GM23338 (cell line): ENCODE measurements around the gene SENP5. TPM values are rescaled to one million over a fixed set of nuclear protein-coding genes. Genes with fewer than 3 reads are reported as not detected.

ENCODE experiments used
- ATAC-seq: fragments of 200-7000 bp; cut with Tn5 transposase; 3 replicates; pipeline ENCODE4 v1.9.1; 2020
- DNase-seq: peaks from one replicate; pipeline ENCODE4 v3.0.0-alpha.2; 2015; ENCODE audit warnings: low spot score
- H2AFZ ChIP-seq: fragments of 200-600 bp; sonication (generic); 2 replicates; pipeline ENCODE4 v1.8.0; 2016; ENCODE audit warnings: antibody characterized with exemption, mild to moderate bottlenecking, moderate library complexity
- H3F3A ChIP-seq: fragments of 200-600 bp; sonication (generic); replicated peaks from 2 replicates; pipeline ENCODE4 v1.8.0; 2017; ENCODE audit warnings: antibody characterized with exemption, mixed run types, low read depth
- H3K27ac ChIP-seq: fragments of 200-600 bp; sonication (generic); 2 replicates; pipeline ENCODE4 v1.6.1; 2016; ENCODE audit warnings: low read depth
- H3K27me3 ChIP-seq: fragments of 200-600 bp; sonication (generic); 2 replicates; pipeline ENCODE4 v1.8.0; 2016; ENCODE audit warnings: mild to moderate bottlenecking, mixed run types, moderate library complexity; ENCODE audit not compliant: insufficient read depth
- H3K36me3 ChIP-seq: fragments of 200-600 bp; sonication (generic); 2 replicates; pipeline ENCODE4 v1.8.0; 2016; ENCODE audit warnings: mild to moderate bottlenecking; ENCODE audit not compliant: insufficient read depth
- H3K4me1 ChIP-seq: fragments of 200-600 bp; sonication (generic); 2 replicates; pipeline ENCODE4 v1.8.0; 2016; ENCODE audit warnings: mild to moderate bottlenecking, moderate library complexity; ENCODE audit not compliant: insufficient read depth
- H3K4me2 ChIP-seq: fragments of 200-600 bp; sonication (generic); 2 replicates; pipeline ENCODE4 v1.7.1; 2017; ENCODE audit warnings: mixed run types
- H3K4me3 ChIP-seq: fragments of 200-600 bp; sonication (generic); 2 replicates; pipeline ENCODE4 v1.6.1; 2016; ENCODE audit warnings: mixed run types
- H3K79me2 ChIP-seq: fragments of 200-600 bp; sonication (generic); replicated peaks from 2 replicates; pipeline ENCODE4 v1.8.0; 2017; ENCODE audit warnings: mild to moderate bottlenecking; ENCODE audit not compliant: insufficient read depth
- H3K9me2 ChIP-seq: fragments of 200-600 bp; sonication (generic); 2 replicates; pipeline ENCODE4 v1.8.0; 2017; ENCODE audit not compliant: insufficient read depth
- H4K20me1 ChIP-seq: fragments of 200-600 bp; sonication (generic); replicated peaks from 2 replicates; pipeline ENCODE4 v1.8.0; 2017; ENCODE audit warnings: mild to moderate bottlenecking; ENCODE audit not compliant: insufficient read depth
- H3K27ac Mint-ChIP-seq: 2 replicates; pipeline ENCODE4 v1.8.0; 2020; ENCODE audit warnings: inconsistent platforms, mild to moderate bottlenecking, moderate library complexity, mixed read lengths
- H3K27me3 Mint-ChIP-seq: 3 replicates; pipeline ENCODE4 v1.8.0; 2022; ENCODE audit warnings: low read depth, mild to moderate bottlenecking, moderate library complexity, mixed read lengths, inconsistent platforms; ENCODE audit not compliant: insufficient read depth, poor library complexity
- H3K36me3 Mint-ChIP-seq: 3 replicates; pipeline ENCODE4 v1.8.0; 2021; ENCODE audit warnings: low read depth, mild to moderate bottlenecking, inconsistent platforms, moderate library complexity, mixed read lengths
- H3K4me1 Mint-ChIP-seq: 3 replicates; pipeline ENCODE4 v1.8.0; 2020; ENCODE audit warnings: mild to moderate bottlenecking, inconsistent platforms, mixed read lengths
- H3K4me3 Mint-ChIP-seq: 3 replicates; pipeline ENCODE4 v1.8.0; 2021; ENCODE audit warnings: moderate library complexity, mild to moderate bottlenecking, inconsistent platforms, mixed read lengths
- H3K9me3 Mint-ChIP-seq: 3 replicates; pipeline ENCODE4 v1.8.0; 2020; ENCODE audit warnings: moderate library complexity, mild to moderate bottlenecking, inconsistent platforms, mixed read lengths
- CREB1 ChIP-seq: fragments of 250-450 bp; sonication (Bioruptor Pico); IDR thresholded peaks from 2 replicates; pipeline ENCODE4 v1.5.0; 2020; ENCODE audit warnings: low read depth, mild to moderate bottlenecking, moderate library complexity
- CTCF ChIP-seq, 2 experiments: fragments of 200-600 bp in 1 of 2; sonication (generic) in 1 of 2; conservative IDR thresholded peaks; 2 replicates each; pipeline versions ENCODE4 v1.5.1 to v1.6.1; 2016 to 2017; ENCODE audit warnings: antibody characterized with exemption in 2 of 2, low read depth in 2 of 2, mild to moderate bottlenecking in 2 of 2, moderate library complexity in 1 of 2
- ETS1 ChIP-seq: IDR thresholded peaks from 2 replicates; pipeline ENCODE4 v1.6.1; 2016; ENCODE audit warnings: antibody characterized with exemption
- EZH2 ChIP-seq: fragments of 200-600 bp; sonication (generic); IDR thresholded peaks from one replicate; pipeline ENCODE4 v1.8.0; 2017; ENCODE audit warnings: antibody characterized with exemption, mild to moderate bottlenecking, low read depth; ENCODE audit not compliant: unreplicated experiment
- EZH2phosphoT487 ChIP-seq: fragments of 200-600 bp; sonication (generic); IDR thresholded peaks from one replicate; pipeline ENCODE4 v1.8.1; 2018; ENCODE audit warnings: antibody characterized with exemption; ENCODE audit not compliant: unreplicated experiment
- NANOG ChIP-seq: IDR thresholded peaks from 2 replicates; pipeline ENCODE4 v1.6.1; 2016; ENCODE audit warnings: antibody characterized with exemption, borderline replicate concordance
- POLR2AphosphoS5 ChIP-seq: IDR thresholded peaks from 2 replicates; pipeline ENCODE4 v1.6.1; 2016; ENCODE audit warnings: antibody characterized with exemption, low read depth
- ZNF114 ChIP-seq: fragments of 250-450 bp; sonication (Bioruptor Pico); IDR thresholded peaks from 2 replicates; pipeline ENCODE4 v1.5.0; 2020; ENCODE audit warnings: mild to moderate bottlenecking, moderate library complexity
- ZNF331 ChIP-seq: fragments of 250-450 bp; sonication (Bioruptor Pico); IDR thresholded peaks from 2 replicates; pipeline ENCODE4 v1.5.0; 2020; ENCODE audit warnings: low read depth, mild to moderate bottlenecking, moderate library complexity
- ZNF462 ChIP-seq: fragments of 250-450 bp; sonication (Bioruptor Pico); IDR thresholded peaks from 2 replicates; pipeline ENCODE4 v1.5.0; 2020; ENCODE audit warnings: mild to moderate bottlenecking, moderate library complexity
- polyA plus RNA-seq: library from polyadenylated mRNA; unstranded; fragments of >200 nt; fragmentation: Nextera tagmentation; extraction: Ambion mirVana; gene quantifications from 2 replicates; pipeline ENCODE4 v1.2.1, GENCODE V29; 2016
- total RNA-seq: library from RNA; depleted of rRNA; stranded (reverse); fragments of >200 nt; shearing (Covaris generic); gene quantifications from 2 replicates; pipeline ENCODE4 v1.2.3, GENCODE V29; 2014

The SENP5 gene
- total and polyA plus RNA-seq, 2 experiments from 2014 or later, result 12.2 to 34.3 TPM

DNA sequence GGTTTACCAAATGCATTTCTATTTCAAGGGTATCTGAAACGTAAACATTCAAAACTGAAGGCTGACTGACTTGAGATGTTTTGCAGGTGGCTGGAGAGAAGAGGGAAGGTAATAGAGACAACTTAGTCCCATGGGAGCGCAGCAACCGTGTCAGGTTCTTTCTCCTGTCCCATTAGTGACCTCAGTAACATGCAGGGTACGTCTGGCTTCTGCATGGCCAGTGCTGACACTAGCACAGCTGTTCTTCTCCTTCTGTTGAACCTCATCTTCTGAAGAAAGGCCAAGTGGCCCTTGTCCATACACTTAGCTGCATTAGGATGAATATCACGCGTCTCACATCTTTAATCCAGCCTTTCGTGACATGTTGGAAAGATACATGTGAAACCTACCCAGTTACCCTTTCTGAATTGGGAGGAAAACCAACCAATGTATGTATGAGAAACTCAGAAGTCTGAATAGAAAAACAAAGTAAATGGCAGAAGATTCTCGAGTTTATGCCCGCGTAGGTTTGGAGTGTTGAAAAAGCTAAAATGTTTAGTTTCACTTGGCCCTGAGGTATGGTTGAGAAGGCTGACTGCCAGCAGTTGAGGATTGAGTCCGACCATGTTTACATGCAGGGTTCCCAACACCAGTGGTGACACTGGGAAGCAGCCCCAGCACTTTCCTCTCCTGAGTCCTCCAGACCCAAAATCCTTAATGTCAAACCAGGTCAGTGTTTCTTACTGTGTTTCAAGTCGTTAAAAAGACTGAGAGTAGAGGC lies 64.3 kb downstream of the SENP5 start:
- Mint-ChIP-seq H3K4me1 (peaks cover 10% of the 10 kb centered on the region), H3K27ac (no peak overlapping the region), H3K9me3 (no peaks in the 10 kb centered on the region), H3K36me3 (peaks cover 52% of the 10 kb centered on the region), H3K4me3 (no peak overlapping the region), H3K27me3 (peaks cover 1% of the 10 kb centered on the region)
- H3K4me3 ChIP-seq, result no peak overlapping the region
- peaks cover 10% of the 10 kb centered on the region for H4K20me1 ChIP-seq
- H3K9me2 ChIP-seq, result no peaks in the 10 kb centered on the region
- peaks cover 8% of the 10 kb centered on the region; the same call in 1 of the 2 replicates for H3F3A ChIP-seq
- H3K4me1 ChIP-seq, result peaks cover 7% of the 10 kb centered on the region
- H2AFZ ChIP-seq, result no peak overlapping the region
- no peak overlapping the region for H3K4me2 ChIP-seq
- no peak overlapping the region for H3K27ac ChIP-seq
- H3K27me3 ChIP-seq, result no peaks in the 10 kb centered on the region
- peaks cover 32% of the 10 kb centered on the region for H3K36me3 ChIP-seq
- TF ChIP-seq EZH2, result no peak
- TF ChIP-seq EZH2phosphoT487, result no peak
- TF ChIP-seq ZNF331 (CRISPR knock-in tag), result no peak
- no peak for TF ChIP-seq ZNF462 (CRISPR knock-in tag)
- ATAC-seq (no peak), DNase-seq (no peak)
- H3K79me2 ChIP-seq, result no peaks in the 10 kb centered on the region

GRCh38 chr3:196932600-196932999 lies 64.9 kb downstream of the SENP5 start:
- Histone ChIP-seq H2AFZ (no peak overlapping the region), H3K9me2 (no peaks in the 10 kb centered on the region), H3K36me3 (peaks cover 38% of the 10 kb centered on the region), H3F3A (peaks cover 8% of the 10 kb centered on the region; the same call in 1 of the 2 replicates), H4K20me1 (peaks cover 13% of the 10 kb centered on the region), H3K27ac (no peak overlapping the region), H3K4me1 (peaks cover 5% of the 10 kb centered on the region), H3K4me3 (no peak overlapping the region), H3K4me2 (no peak overlapping the region), H3K79me2 (0 out of 2 replicates have a peak, but pooled peaks cover 1% of the 10 kb centered on the region), H3K27me3 (no peaks in the 10 kb centered on the region)
- DNase-seq, result no peak
- no peak for ATAC-seq
- Mint-ChIP-seq H3K27me3 (no peaks in the 10 kb centered on the region), H3K9me3 (no peaks in the 10 kb centered on the region), H3K4me1 (peaks cover 9% of the 10 kb centered on the region), H3K36me3 (peaks cover 58% of the 10 kb centered on the region), H3K4me3 (no peak overlapping the region), H3K27ac (no peak overlapping the region)
- TF ChIP-seq NANOG (no peak), ETS1 (no peak), CREB1 (CRISPR knock-in tag) (no peak), EZH2 (no peak), CTCF (conservative IDR thresholded peaks at IDR 0.05; ENCODE audit: low read depth in 2 of 2) (no peak), POLR2AphosphoS5 (no peak), ZNF114 (CRISPR knock-in tag) (no peak)
